ENCODE measurements around the gene SNRPD2.
"Not testable (repeated sequence)": the region's sequence is repeated elsewhere in the genome, so short reads cannot be mapped to it uniquely, and the experiment has no call there.

The SNRPD2 gene

DNA sequence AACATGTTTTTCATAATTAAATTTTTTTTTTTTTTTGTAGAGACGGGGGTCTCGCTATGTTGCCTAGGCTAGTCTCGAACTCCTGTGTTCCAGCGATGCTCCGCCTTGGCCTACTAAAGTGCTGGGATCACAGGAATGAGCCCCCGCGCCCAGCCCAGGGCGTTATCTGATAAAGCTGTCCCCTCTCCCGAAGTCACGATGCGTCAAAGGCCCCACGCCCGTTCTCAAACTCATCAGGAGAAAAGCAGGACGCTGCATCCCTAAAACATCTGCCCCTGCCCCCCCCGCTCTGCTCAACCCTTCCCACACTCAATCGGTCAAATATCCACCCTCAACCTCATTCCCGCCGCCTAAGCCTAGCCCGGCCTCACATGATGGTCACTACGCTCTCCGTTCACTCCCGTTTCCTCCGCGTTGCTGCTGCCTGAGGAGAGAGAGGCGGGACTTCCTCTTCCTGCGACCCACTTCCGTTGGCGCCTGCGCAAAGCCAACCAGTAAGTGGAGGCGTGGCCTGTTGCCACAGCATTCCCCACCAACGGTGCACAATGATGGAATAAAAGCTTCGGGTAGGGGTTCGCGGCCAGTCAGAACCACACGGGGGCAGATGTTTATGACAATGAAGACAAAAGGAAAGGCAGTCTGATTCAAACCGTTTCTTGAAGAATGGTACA lies at the start of gene SNRPD2:
Gene SNRPD2, minus strand, starts transcription at position 438 of the 671 bp plus-strand sequence. Its CDS starts 65 bp downstream, at position 373.
- Histone ChIP-seq H3K9me3 (ENCODE audit: control insufficient read depth in 5 of 5, low read length in 5 of 5) (no peaks in the 10 kb centered on the region), H3K4me1 (ENCODE audit: control insufficient read depth in 5 of 5, insufficient read depth in 5 of 5, low read length in 5 of 5) (peaks cover 2 to 30% (median 20%) of the 10 kb centered on the region in 5 donors), H3K27me3 (ENCODE audit: control insufficient read depth in 5 of 5, insufficient read depth in 4 of 5, low read length in 5 of 5) (no peaks in the 10 kb centered on the region), H3K9ac (ENCODE audit: low read length in 5 of 5) (peak within 1 kb of the TSS; percentile 35 to 90 (median 88)), H3K27ac (ENCODE audit: low read depth, low read length) (peak within 1 kb of the TSS; percentile 93), H3K4me3 (ENCODE audit: low read depth in 1 of 5, low read length in 5 of 5) (peak within 1 kb of the TSS; percentile 83 to 92 (median 88)), H3K36me3 (ENCODE audit: control insufficient read depth in 5 of 5, insufficient read depth in 5 of 5, low read length in 5 of 5) (peaks cover 0 to 23% (median 17%) of the 10 kb centered on the region in 5 donors)

GRCh38 chr19:45739498-45740439 lies 48.0 kb upstream of the SNRPD2 start:
- Histone ChIP-seq H3K4me3 (ENCODE audit: low read depth in 1 of 5, low read length in 5 of 5) (no peak overlapping the region), H3K36me3 (ENCODE audit: control insufficient read depth in 5 of 5, insufficient read depth in 5 of 5, low read length in 5 of 5) (no peaks in the 10 kb centered on the region), H3K27ac (ENCODE audit: low read depth, low read length) (no peak overlapping the region), H3K9ac (ENCODE audit: low read length in 5 of 5) (no peak overlapping the region), H3K27me3 (ENCODE audit: control insufficient read depth in 5 of 5, insufficient read depth in 4 of 5, low read length in 5 of 5) (peaks cover 0 to 1% (median 0%) of the 10 kb centered on the region in 5 donors), H3K4me1 (ENCODE audit: control insufficient read depth in 5 of 5, insufficient read depth in 5 of 5, low read length in 5 of 5) (no peaks in the 10 kb centered on the region), H3K9me3 (ENCODE audit: control insufficient read depth in 5 of 5, low read length in 5 of 5) (no peaks in the 10 kb centered on the region)

- Histone ChIP-seq H3K36me3 (ENCODE audit: control insufficient read depth in 5 of 5, insufficient read depth in 5 of 5, low read length in 5 of 5) (no peaks in the 10 kb centered on the region), H3K4me3 (ENCODE audit: low read depth in 1 of 5, low read length in 5 of 5) (no peak within 1 kb of the TSS), H3K27ac (ENCODE audit: low read depth, low read length) (no peak within 1 kb of the TSS), H3K9ac (ENCODE audit: low read length in 5 of 5) (no peak within 1 kb of the TSS), H3K9me3 (ENCODE audit: control insufficient read depth in 5 of 5, low read length in 5 of 5) (no peaks in the 10 kb centered on the region), H3K4me1 (ENCODE audit: control insufficient read depth in 5 of 5, insufficient read depth in 5 of 5, low read length in 5 of 5) (peaks cover 7 to 21% (median 13%) of the 10 kb centered on the region in 5 donors), H3K27me3 (ENCODE audit: control insufficient read depth in 5 of 5, insufficient read depth in 4 of 5, low read length in 5 of 5) (no peaks in the 10 kb centered on the region)
Observed at GRCh38 chr19:45733160-45733810, 41.5 kb upstream of the SNRPD2 start, which contains the start of gene MEIOSIN. Gene MEIOSIN (plus strand): TSS chr19:45733439. CDS start chr19:45735377, 1,938 bp downstream.

DNA sequence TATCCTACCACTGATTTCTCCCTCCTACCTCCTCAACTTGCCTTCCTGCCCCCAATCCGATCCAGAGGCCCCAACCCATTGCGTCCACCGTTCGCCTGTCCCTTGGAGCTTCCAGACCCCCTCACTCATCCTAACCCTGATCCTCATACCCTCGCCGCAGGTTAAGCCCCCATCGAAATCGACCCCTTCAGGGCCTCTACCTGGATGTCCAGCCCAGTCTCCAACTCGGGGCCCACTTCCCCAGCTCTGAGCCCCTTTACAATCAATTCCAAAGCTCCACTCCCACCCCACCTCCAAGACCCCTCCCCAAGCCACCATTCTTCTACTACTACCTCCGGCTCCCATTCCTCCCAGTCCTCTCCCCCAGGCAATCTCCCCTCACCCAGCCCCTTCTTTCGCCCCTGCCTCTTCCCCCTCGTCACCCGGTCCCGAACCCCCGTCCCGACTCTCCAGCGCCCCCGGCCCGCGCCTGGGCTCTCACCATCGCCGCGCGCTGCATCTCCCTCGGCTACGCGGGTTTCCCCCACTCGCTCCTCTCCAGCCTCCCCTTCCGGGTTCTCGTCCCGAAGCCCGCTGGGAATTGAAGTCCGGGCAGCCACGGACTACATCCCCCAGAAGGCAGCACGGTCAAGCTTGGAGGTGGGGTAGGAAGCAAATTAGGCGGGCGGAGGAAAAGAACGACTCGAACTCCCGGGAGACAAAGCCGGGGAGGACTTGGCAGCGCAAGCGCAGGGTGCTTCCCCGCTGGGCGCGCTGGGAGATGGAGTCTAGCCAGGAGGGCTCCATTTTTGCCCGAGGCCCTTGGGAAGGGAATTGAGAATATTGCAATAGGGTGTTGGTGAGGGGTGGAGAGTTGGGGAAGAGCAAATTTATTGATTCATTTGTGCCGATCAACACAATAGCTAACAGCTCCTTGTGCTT lies 38.9 kb upstream of the SNRPD2 start, which contains the start of gene FBXO46:
Gene FBXO46, minus strand, starts transcription at position 529 of the 921 bp plus-strand sequence. CDS start 17,401 bp downstream, outside the sequence.
- Histone ChIP-seq H3K9me3 (ENCODE audit: control insufficient read depth in 5 of 5, low read length in 5 of 5) (no peaks in the 10 kb centered on the region), H3K4me1 (ENCODE audit: control insufficient read depth in 5 of 5, insufficient read depth in 5 of 5, low read length in 5 of 5) (peaks cover 7 to 22% (median 16%) of the 10 kb centered on the region in 5 donors), H3K36me3 (ENCODE audit: control insufficient read depth in 5 of 5, insufficient read depth in 5 of 5, low read length in 5 of 5) (no peaks in the 10 kb centered on the region), H3K4me3 (ENCODE audit: low read depth in 1 of 5, low read length in 5 of 5) (peak within 1 kb of the TSS; percentile 75 to 95 (median 88)), H3K27ac (ENCODE audit: low read depth, low read length) (peak within 1 kb of the TSS; percentile 80), H3K9ac (ENCODE audit: low read length in 5 of 5) (peak within 1 kb of the TSS; percentile 82 to 96 (median 90)), H3K27me3 (ENCODE audit: control insufficient read depth in 5 of 5, insufficient read depth in 4 of 5, low read length in 5 of 5) (no peaks in the 10 kb centered on the region)

DNA sequence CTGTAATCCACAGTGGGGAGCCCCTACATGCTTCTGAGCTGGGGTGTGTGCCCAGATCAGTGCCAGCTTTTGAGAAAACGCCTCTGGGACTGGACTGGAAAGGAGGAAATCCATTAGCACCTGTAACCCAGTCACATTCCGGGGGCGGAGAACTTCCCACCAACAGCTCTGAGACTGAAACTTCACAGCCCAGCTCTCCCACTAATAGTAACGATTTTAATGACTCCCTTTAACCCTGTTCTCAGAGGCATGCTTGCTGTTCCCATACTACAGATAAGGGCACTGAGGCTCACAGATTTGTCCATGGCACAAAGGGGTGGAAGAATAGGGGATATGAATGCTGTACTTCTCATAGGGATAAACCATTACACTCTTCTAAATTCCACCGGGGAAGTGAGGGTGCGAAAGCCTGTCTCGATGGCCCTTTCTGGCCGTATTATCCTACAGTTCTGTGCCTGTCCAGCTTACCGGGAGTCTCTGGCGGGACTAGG lies 38.1 kb upstream of the SNRPD2 start:
- Histone ChIP-seq H3K27ac (ENCODE audit: low read depth, low read length) (peak overlapping the region; percentile 80), H3K9me3 (ENCODE audit: control insufficient read depth in 5 of 5, low read length in 5 of 5) (no peaks in the 10 kb centered on the region), H3K36me3 (ENCODE audit: control insufficient read depth in 5 of 5, insufficient read depth in 5 of 5, low read length in 5 of 5) (no peaks in the 10 kb centered on the region)

DNA sequence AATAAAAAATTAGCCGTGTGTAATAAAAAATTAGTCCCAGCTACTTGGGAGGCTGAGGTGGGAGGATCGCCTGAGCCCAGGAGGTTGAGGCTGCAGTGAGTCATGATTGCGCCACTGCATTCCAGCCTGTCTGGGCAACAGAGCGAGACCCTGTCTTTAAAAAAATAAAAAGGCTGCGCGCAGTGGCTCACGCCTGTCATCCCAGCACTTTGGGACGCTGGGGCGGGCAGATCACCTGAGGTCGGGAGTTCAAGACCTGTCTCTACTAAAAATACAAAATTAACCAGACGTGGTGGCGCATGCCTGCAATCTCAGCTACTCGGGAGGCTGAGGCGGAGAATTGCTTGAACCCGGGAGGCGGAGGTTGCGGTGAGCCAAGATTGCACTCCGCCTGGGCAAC lies 36.9 kb upstream of the SNRPD2 start:
- not testable (repeated sequence) for H3K27me3 ChIP-seq (ENCODE audit: control insufficient read depth in 5 of 5, insufficient read depth in 4 of 5, low read length in 5 of 5); H3K36me3 ChIP-seq (ENCODE audit: control insufficient read depth in 5 of 5, insufficient read depth in 5 of 5, low read length in 5 of 5); H3K27ac ChIP-seq (ENCODE audit: low read depth, low read length); H3K9ac ChIP-seq (ENCODE audit: low read length in 5 of 5); H3K4me3 ChIP-seq (ENCODE audit: low read depth in 1 of 5, low read length in 5 of 5); H3K9me3 ChIP-seq (ENCODE audit: control insufficient read depth in 5 of 5, low read length in 5 of 5)
- peaks cover 7 to 22% (median 16%) of the 10 kb centered on the region in 5 donors for H3K4me1 ChIP-seq (ENCODE audit: control insufficient read depth in 5 of 5, insufficient read depth in 5 of 5, low read length in 5 of 5)

More for the DNA sequence above, 38.1 kb upstream of the SNRPD2 start:
- peak overlapping the region; percentile 82 to 96 (median 90) for H3K9ac ChIP-seq (ENCODE audit: low read length in 5 of 5)
- H3K27me3 ChIP-seq (ENCODE audit: control insufficient read depth in 5 of 5, insufficient read depth in 4 of 5, low read length in 5 of 5) = no peaks in the 10 kb centered on the region
- peak overlapping the region; percentile 75 to 95 (median 88) for H3K4me3 ChIP-seq (ENCODE audit: low read depth in 1 of 5, low read length in 5 of 5)
- peaks cover 7 to 22% (median 16%) of the 10 kb centered on the region in 5 donors for H3K4me1 ChIP-seq (ENCODE audit: control insufficient read depth in 5 of 5, insufficient read depth in 5 of 5, low read length in 5 of 5)

GRCh38 chr19:45720065-45720464 lies 28.3 kb upstream of the SNRPD2 start:
- H3K27ac ChIP-seq (ENCODE audit: low read depth, low read length); H3K4me3 ChIP-seq (ENCODE audit: low read depth in 1 of 5, low read length in 5 of 5): not testable (repeated sequence)
- H3K4me1 ChIP-seq (ENCODE audit: control insufficient read depth in 5 of 5, insufficient read depth in 5 of 5, low read length in 5 of 5) = peaks cover 10 to 31% (median 26%) of the 10 kb centered on the region in 5 donors

GRCh38 chr19:45717983-45718650 lies 26.4 kb upstream of the SNRPD2 start:
- Histone ChIP-seq H3K36me3 (ENCODE audit: control insufficient read depth in 5 of 5, insufficient read depth in 5 of 5, low read length in 5 of 5) (peaks cover 0 to 6% (median 2%) of the 10 kb centered on the region in 5 donors), H3K4me1 (ENCODE audit: control insufficient read depth in 5 of 5, insufficient read depth in 5 of 5, low read length in 5 of 5) (peaks cover 10 to 31% (median 26%) of the 10 kb centered on the region in 5 donors), H3K9me3 (ENCODE audit: control insufficient read depth in 5 of 5, low read length in 5 of 5) (no peaks in the 10 kb centered on the region), H3K4me3 (ENCODE audit: low read depth in 1 of 5, low read length in 5 of 5) (peak overlapping the region; percentile 55 to 87 (median 70)), H3K27ac (ENCODE audit: low read depth, low read length) (peak overlapping the region; percentile 86), H3K27me3 (ENCODE audit: control insufficient read depth in 5 of 5, insufficient read depth in 4 of 5, low read length in 5 of 5) (no peaks in the 10 kb centered on the region), H3K9ac (ENCODE audit: low read length in 5 of 5) (peak overlapping the region; percentile 30 to 84 (median 74))

More at GRCh38 chr19:45720065-45720464, 28.3 kb upstream of the SNRPD2 start:
- not testable (repeated sequence) for H3K27me3 ChIP-seq (ENCODE audit: control insufficient read depth in 5 of 5, insufficient read depth in 4 of 5, low read length in 5 of 5); H3K9ac ChIP-seq (ENCODE audit: low read length in 5 of 5); H3K36me3 ChIP-seq (ENCODE audit: control insufficient read depth in 5 of 5, insufficient read depth in 5 of 5, low read length in 5 of 5); H3K9me3 ChIP-seq (ENCODE audit: control insufficient read depth in 5 of 5, low read length in 5 of 5)
